Prostate gland (tissue), 2 donors: ENCODE measurements around the gene CLIC3.

ENCODE experiments used
- CTCF ChIP-seq, 4 experiments: fragments of 200-600 bp in 2 of 4; fragments of 450-650 bp in 2 of 4; sonication (generic) in 2 of 4; IDR thresholded peaks; 1 replicate in 3 of 4; 2 replicates in 1 of 4; pipeline ENCODE4 v1.5.1; 2016 to 2019; ENCODE audit warnings: antibody characterized with exemption in 4 of 4, mild to moderate bottlenecking in 2 of 4, moderate library complexity in 2 of 4
- POLR2AphosphoS5 ChIP-seq: sonication (generic); formaldehyde crosslinking; IDR thresholded peaks from one replicate; pipeline ENCODE4 v1.6.1; 2017; ENCODE audit warnings: antibody characterized with exemption

GRCh38 chr9:136982232-136983051, 13.9 kb downstream of the CLIC3 start, which contains the start of gene LCNL1:
- TF ChIP-seq CTCF (IDR thresholded peaks at IDR 0.05), result no peak
- TF ChIP-seq POLR2AphosphoS5, result no peak
